HFFc6 (cell line): ENCODE results near the gene ART1. TPM values are rescaled to one million over a fixed set of nuclear protein-coding genes. Genes with fewer than 3 reads are reported as not detected.

ENCODE experiments used
- DNase-seq: peaks from one replicate; pipeline ENCODE4 v3.0.0-alpha.2; 2018
- H3K27ac Mint-ChIP-seq: 2 replicates; pipeline ENCODE4 v1.8.0; 2020; ENCODE audit warnings: mild to moderate bottlenecking, mixed read lengths
- H3K27me3 Mint-ChIP-seq: 2 replicates; pipeline ENCODE4 v1.8.0; 2021; ENCODE audit warnings: mild to moderate bottlenecking, moderate library complexity, mixed read lengths; ENCODE audit not compliant: insufficient read depth
- H3K36me3 Mint-ChIP-seq: 2 replicates; pipeline ENCODE4 v1.8.0; 2021; ENCODE audit warnings: low read depth, mixed read lengths
- H3K4me1 Mint-ChIP-seq: 2 replicates; pipeline ENCODE4 v1.8.0; 2020; ENCODE audit warnings: low read depth, mixed read lengths
- H3K4me3 Mint-ChIP-seq: 2 replicates; pipeline ENCODE4 v1.8.0; 2020; ENCODE audit warnings: mild to moderate bottlenecking, moderate library complexity, mixed read lengths
- H3K9me3 Mint-ChIP-seq: 2 replicates; pipeline ENCODE4 v1.8.0; 2020; ENCODE audit warnings: mild to moderate bottlenecking, mixed read lengths
- CTCF ChIP-seq: fragments of 200-600 bp; sonication (generic); IDR thresholded peaks from 2 replicates; pipeline ENCODE4 v1.5.0; 2021; ENCODE audit warnings: antibody characterized with exemption, mild to moderate bottlenecking
- total RNA-seq, 6 experiments: library from RNA; stranded (reverse); fragmentation: NEBNext Ultra II Directional; extraction: Animal tissue kit (Norgen Biotek cat#: 25700); gene quantifications; 2 replicates in 1 of 6; 3 replicates in 5 of 6; pipeline ENCODE4 v1.2.3, GENCODE V29; 2021

Gene ART1
- total RNA-seq, 6 experiments from 2014 or later: not detected

- no peak overlapping the region for H3K4me3 Mint-ChIP-seq
- DNase-seq: no peak
- no peaks in the 10 kb centered on the region; the same call in 1 of the 2 replicates for H3K9me3 Mint-ChIP-seq
- TF ChIP-seq CTCF: no peak
- no peaks in the 10 kb centered on the region for H3K4me1 Mint-ChIP-seq
- H3K27me3 Mint-ChIP-seq: peaks cover 29% of the 10 kb centered on the region
- no peak overlapping the region for H3K27ac Mint-ChIP-seq
- H3K36me3 Mint-ChIP-seq: no peaks in the 10 kb centered on the region
These were observed 21.0 kb upstream of the ART1 start for GRCh38 chr11:3623767-3624458.

- Mint-ChIP-seq H3K4me3 (no peak overlapping the region), H3K9me3 (no peaks in the 10 kb centered on the region; the same call in 1 of the 2 replicates), H3K36me3 (no peaks in the 10 kb centered on the region), H3K27me3 (peaks cover 21% of the 10 kb centered on the region), H3K4me1 (peaks cover 2% of the 10 kb centered on the region; the same call in 1 of the 2 replicates), H3K27ac (no peak overlapping the region)
- DNase-seq: no peak
- TF ChIP-seq CTCF: no peak; the same call in 1 of the 2 replicates
These were observed 18.5 kb upstream of the ART1 start for GRCh38 chr11:3626250-3626960.

- Mint-ChIP-seq H3K27me3 (peaks cover 17% of the 10 kb centered on the region), H3K9me3 (no peaks in the 10 kb centered on the region; the same call in 1 of the 2 replicates), H3K4me3 (no peak overlapping the region), H3K27ac (no peak overlapping the region), H3K36me3 (no peaks in the 10 kb centered on the region), H3K4me1 (peaks cover 6% of the 10 kb centered on the region; the same call in 1 of the 2 replicates)
- no peak for TF ChIP-seq CTCF
- DNase-seq: peak; percentile 69
These were observed 17.6 kb upstream of the ART1 start for GRCh38 chr11:3627291-3627690.

GRCh38 chr11:3631331-3631730 is 13.6 kb upstream of the ART1 start:
- peak; percentile 8 for DNase-seq
- Mint-ChIP-seq H3K4me3 (no peak overlapping the region), H3K9me3 (no peaks in the 10 kb centered on the region; the same call in 1 of the 2 replicates), H3K4me1 (peaks cover 6% of the 10 kb centered on the region; the same call in 1 of the 2 replicates), H3K27me3 (peaks cover 21% of the 10 kb centered on the region), H3K36me3 (no peaks in the 10 kb centered on the region), H3K27ac (no peak overlapping the region)
- no peak for TF ChIP-seq CTCF

GRCh38 chr11:3632070-3632660 is 12.8 kb upstream of the ART1 start:
- peaks cover 6% of the 10 kb centered on the region; the same call in 1 of the 2 replicates for H3K4me1 Mint-ChIP-seq
- H3K27me3 Mint-ChIP-seq: peaks cover 26% of the 10 kb centered on the region
- no peaks in the 10 kb centered on the region for H3K36me3 Mint-ChIP-seq
- H3K9me3 Mint-ChIP-seq: no peaks in the 10 kb centered on the region; the same call in 1 of the 2 replicates
- H3K4me3 Mint-ChIP-seq: no peak overlapping the region
- no peak overlapping the region for H3K27ac Mint-ChIP-seq
- no peak for TF ChIP-seq CTCF
- DNase-seq: no peak
